Testis (tissue), 2 donors: ENCODE measurements around the gene OTULIN.

Experiments
- CTCF ChIP-seq, 3 experiments: fragments of 450-650 bp in 2 of 3; fragments of 200-600 bp in 1 of 3; sonication (generic) in 1 of 3; IDR thresholded peaks; one replicate each; pipeline ENCODE4 v1.5.1; 2016 to 2019; ENCODE audit warnings: antibody characterized with exemption in 3 of 3, mild to moderate bottlenecking in 2 of 3, moderate library complexity in 1 of 3
- POLR2A ChIP-seq: fragments of 450-650 bp; IDR thresholded peaks from one replicate; pipeline ENCODE4 v1.6.1; 2017; ENCODE audit warnings: antibody characterized with exemption, mild to moderate bottlenecking, moderate library complexity

- TF ChIP-seq CTCF (IDR thresholded peaks at IDR 0.05) (no peak), POLR2A (no peak)
Observed at GRCh38 chr5:14666357-14666756, 1.8 kb downstream of the OTULIN start.
